ENCODE data around the gene GRP.
"Not testable (repeated sequence)": the region's sequence is repeated elsewhere in the genome, so short reads cannot be mapped to it uniquely, and the experiment has no call there.

Gene GRP

DNA sequence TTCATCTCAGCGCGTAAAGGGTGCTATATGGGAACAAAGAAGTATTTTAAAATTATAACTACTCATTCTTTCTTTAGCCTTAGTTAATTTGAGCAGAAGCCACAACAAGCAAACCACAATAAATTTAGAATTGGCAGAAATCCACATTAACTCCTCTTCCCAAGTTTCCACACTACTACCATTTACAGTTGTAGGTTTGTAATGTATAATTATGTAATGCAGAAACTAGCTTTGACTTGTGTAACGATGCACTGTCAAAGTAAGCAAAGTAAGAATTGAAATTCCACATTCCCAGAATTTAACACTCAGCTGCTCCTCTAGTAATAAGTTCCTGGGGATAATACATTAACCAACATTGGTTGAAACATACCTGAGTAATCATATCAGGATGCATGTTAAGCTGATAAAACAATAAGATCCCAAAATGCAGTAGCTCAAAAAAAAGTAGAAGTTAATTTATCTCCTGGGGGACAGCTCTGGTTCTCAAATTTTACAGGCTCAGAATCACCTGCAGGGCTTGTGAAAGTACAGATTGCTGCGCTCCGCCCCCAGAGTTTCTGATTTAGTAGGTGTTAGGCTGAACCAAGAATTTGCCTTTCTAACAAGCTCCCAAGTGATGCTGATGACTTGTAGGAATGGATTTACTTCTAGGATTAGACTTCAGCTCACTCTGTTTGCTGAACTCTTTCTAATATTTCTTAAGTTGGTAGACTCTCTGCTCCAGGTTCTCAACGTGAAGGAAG is 9.9 kb downstream of the GRP start:
- no peak for DNase-seq

DNA sequence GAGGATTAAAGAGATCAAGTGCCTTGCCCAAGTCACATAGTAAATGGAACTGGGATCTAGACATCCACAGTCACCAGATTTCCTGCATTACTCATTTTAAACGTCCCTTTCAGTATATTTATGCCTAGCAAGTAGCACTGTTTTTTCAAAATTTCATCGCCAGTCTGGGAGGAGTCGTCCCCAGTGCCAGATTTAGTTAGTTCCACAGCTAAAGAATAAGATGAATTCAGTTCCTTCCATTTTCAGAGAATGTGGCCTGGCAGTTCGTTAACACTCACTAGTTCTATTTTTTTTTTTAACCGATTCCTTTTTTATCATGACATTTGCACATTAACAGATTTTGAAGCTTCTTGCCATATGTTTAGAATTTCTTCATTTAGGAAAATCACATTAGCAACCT is 11.2 kb downstream of the GRP start:
- no peak for DNase-seq

DNA sequence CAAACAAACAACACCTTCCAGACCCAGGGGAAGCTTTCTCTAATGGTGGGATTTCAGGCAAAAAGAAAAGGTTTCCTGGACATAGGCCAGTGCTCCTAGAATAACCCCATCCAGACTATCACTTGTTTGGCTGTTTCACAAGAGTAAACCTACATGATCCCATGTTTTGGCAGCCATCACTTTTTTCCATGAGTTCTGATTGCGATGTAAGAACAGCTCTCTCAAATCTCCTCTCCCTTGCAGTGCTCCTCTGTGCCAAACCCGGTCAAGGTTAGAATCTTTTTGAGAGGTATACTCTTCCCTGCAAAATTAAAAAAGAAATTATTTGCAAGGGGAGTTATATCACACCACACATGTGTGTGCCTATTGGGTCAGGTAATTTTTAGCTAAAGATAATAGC is 11.9 kb downstream of the GRP start:
- no peak for DNase-seq

DNA sequence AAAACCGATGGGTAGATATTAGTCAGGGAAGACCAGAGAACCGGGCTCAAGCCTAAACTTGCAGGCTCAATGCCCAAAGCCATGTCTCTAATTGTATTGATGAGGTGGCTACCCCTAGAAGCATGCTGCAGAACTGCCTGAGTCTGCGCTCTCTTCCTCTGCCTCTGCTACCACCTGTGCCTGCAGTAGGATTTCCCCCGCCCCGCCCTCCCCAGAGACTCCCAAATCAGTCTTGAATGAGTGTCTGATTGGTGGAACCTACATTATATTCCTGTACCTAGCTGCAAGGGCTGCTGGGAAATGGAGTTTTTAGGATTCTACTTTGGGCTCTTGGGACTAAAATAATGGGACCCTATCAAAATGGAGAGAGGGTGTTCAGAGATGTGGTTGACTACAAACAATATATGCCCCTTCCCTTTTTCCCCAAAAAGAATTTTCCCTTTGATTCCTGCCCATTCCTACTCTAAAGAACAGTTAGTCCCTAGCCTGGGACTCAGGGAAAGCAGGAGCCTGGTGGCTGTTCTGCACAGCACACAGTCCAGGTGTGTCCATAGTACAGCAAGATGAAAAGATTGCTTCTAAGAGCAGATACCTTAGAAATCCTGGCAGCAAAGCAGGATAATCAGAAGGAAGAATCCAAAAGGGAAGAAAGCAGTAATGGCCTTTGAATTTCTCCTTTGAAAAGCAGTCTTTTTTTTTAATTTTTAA is 12.5 kb downstream of the GRP start:
- no peak for DNase-seq

DNA sequence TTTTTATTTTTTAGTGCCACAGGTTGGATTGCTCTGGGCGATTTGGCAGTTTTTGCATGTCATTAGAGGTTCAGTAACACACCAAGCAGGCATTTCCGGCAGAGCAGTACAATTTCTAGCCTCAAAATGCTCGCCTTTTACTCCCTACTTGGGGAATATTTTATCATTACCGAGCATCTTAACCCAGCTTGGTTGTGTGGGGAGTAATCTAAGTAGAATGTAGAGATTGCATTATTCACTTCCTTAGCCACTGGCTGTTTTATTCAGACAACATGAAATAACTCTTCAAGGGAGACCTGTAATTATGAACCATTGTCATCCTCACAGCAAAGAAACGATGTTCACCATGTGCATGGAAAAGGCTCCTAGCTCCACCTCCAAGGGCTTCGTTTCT is 13.1 kb downstream of the GRP start:
- no peak for DNase-seq

DNA sequence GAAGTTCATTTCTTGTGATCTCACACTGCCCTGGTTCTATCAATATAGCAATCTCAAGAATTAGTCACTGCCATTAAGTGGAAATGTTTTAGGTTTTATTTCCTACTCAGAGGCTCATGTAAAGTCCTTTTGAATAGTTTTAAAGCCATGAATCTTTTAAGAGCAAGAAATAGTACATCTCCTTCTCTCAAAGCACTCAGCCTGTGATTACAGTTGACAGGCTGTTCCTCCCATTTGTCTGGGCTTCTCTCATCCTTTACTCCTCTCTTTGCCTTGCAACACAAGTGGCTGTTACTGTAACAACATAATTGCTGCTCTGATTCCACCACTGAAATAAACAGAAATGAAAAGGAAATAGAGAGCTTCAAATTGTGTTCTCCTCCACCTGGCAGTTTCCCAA is 18.4 kb downstream of the GRP start:
- no peak for DNase-seq

DNA sequence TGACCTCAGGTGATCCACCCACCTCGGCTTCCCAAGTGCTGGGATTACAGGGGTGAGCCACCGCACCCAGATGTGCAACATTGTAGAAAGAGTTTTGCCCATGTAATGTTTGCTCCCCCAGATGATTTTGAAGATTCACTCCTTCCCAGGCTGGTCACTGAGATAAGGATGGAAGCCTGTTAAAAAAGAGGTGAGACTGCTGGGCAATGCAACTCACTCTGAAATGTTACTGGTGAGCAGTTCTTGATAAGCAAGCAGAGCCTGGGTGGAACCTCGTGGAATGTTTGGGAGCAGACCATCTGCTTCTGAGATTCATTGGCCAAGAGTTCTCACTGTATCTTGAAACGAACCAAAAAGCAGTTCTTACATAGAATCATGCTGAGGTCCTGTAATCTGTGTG is 19.7 kb downstream of the GRP start:
- no peak for DNase-seq

DNA sequence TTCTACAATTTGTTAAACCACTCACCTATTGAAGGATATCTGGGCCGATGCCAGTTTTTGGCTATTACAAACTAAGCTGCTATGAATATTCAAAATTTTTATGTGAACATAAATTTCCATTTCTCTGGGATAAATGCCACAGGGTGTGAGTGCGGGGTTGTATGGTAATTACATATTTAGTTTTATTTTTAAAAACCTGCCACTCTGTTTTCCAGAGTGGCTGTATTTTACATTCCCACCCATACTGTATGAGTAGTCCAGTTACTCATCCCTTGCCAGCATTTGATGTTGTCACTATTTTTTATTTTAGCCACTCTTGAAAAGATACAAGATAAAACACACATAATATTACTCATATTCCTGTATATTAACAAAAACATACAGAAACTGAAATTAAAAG is 22.9 kb downstream of the GRP start:
- DNase-seq = no peak

DNA sequence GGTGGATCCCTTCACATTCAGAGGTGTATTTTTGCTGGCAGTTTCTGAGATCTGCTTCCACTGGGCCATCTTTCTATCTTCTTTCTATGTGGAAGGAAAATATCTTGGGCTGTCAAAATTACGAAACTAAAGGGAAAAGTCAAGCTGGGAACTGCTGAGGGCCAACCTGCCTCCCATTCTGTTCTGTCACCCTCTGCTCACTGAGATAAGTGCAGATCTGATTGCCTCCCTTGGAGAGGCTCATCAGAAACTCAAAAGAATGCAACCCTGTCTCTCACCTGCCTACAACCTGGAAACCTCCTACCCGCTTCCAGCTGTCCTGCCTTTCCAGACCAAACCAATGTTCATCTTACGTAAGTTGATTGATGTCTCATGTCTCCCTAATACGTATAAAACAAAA is 26.8 kb downstream of the GRP start:
- DNase-seq = no peak

DNA sequence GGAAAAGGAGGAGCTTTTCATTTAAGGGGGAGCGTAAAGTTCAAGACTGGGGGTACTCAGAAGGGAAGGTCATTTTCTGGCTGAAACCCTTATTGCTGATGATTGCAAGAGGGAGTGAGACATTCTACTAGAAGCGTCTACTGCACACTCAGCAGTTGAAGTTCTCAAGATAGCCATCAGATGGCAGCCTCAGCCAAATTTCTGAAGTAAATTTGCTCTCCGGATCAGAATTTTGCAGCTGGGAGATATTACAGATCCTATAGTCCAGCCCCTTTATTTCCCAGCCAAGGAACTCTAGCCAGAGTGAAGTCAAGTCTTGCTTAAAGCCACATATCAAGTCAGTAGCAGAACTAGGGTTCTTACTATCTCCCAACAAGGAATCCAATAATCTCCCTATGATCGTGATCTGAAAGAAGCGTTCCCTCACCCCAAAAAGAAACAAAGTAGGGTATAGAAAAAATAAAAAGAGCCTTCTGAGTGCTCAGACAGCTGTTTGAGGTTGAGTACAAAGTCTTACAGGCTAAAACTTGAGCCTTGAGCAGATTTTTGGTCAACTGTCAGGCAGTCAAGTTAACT is 29.3 kb downstream of the GRP start:
- peak; percentile 26 for DNase-seq

DNA sequence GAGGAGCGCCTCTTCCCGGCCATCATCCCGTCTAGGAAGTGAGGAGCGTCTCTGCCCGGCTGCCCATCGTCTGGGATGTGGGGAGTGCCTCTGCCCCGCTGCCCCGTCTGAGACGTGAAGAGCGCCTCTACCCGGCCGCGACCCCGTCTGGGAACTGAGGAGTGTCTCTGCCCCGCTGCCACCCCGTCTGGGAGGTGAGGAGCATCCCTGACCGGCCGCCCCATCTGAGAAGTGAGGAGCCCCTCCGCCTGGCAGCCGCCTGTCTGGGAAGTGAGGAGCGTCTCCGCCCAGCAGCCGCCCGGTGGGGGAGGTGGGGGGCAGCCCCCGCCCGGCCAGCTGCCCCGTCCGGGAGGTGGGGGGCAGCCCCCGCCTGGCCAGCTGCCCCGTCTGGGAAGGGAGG is 35.5 kb downstream of the GRP start:
- DNase-seq = not testable (repeated sequence)

DNA sequence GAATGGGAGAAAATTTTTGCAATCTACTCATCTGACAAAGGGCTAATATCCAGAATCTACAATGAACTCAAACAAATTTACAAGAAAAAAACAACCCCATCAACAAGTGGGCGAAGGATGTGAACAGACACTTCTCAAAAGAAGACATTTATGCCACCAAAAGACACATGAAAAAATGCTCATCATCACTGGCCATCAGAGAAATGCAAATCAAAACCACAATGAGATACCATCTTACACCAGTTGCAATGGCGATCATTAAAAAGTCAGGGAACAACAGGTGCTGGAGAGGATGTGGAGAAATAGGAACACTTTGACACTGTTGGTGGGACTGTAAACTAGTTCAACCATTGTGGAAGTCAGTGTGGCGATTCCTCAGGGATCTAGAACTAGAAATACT is 41.9 kb downstream of the GRP start:
- not testable (repeated sequence) for DNase-seq

DNA sequence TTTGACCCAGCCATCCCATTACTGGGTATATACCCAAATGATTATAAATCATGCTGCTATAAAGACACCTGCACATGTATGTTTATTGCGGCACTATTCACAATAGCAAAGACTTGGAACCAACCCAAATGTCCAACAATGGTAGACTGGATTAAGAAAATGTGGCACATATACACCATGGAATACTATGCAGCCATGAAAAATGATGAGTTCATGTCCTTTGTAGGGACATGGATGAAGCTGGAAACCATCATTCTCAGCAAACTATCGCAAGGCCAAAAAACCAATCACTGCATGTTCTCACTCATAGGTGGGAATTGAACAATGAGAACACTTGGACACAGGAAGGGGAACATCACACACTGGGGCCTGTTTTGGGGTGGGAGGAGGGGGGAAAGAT is 42.3 kb downstream of the GRP start:
- not testable (repeated sequence) for DNase-seq

DNA sequence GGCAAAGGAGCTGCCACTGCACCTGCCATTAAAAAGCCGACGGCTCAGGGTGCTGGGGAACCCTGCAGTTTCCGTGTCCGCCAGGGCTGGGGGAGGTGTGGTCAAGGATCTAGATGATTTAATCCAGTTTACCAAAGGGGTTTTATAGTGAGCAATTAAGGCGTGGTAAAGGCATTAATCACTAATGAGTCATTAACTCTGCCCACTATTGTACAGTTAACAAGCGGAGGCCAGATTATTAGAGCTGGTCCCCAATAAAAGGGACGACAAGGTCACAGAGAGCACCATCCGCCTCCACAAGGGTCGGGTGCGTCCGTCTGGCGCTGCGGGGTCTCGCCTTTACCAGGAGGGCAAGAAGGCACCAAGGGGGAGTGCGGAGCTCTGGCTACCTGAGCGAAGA is 43.7 kb downstream of the GRP start:
- no peak for DNase-seq

DNA sequence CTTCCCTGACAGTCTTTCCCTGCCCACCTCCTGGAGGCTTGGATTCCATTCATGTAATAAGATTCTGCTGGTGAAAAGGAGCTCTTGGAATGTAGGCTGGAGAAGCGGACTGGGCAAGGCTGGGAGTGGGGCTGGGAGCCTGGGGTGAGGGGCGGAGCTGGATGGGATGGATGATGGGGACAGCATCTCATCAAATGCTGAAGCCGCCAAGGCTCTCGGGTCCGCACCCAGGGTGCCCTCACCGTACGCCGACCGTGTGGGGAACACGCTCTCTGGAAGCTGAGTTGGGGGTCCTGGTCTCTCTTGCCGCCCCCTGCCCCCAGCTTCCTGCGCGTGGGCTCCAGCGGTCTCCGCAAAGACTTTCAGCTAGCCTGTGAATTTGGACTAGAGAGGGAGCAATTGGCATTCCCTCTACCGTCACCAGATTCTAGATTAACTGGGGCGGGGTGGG is 44.2 kb downstream of the GRP start:
- no peak for DNase-seq

DNA sequence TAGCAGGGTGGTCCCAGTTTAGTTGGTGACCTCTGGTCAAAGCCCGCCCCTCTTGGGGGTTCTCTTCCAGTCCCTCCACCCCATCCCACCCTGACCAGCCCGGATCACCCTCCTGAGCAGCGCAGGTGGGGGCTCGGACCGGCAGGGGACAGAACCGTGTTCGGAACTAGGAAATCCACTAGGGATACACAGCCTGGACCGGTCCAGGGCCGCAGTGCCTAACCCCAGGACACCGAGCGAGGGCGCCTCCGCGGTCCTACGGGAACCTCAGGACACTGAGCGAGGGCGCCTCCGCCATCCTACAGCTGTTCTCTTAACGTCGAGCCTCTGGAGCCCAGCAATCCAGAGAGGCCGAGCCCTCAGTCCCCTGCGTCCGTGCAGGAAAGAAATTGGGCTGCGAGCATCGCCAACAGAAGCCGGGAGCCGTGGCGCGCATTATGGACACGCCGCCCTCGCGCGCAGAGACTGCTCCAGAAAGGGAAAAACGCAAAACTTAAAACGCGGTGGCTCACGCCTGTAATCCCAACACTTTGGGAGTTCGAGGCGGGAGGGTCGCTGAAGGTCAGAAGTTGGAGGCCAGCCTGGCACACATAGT is 44.8 kb downstream of the GRP start:
- DNase-seq = no peak

DNA sequence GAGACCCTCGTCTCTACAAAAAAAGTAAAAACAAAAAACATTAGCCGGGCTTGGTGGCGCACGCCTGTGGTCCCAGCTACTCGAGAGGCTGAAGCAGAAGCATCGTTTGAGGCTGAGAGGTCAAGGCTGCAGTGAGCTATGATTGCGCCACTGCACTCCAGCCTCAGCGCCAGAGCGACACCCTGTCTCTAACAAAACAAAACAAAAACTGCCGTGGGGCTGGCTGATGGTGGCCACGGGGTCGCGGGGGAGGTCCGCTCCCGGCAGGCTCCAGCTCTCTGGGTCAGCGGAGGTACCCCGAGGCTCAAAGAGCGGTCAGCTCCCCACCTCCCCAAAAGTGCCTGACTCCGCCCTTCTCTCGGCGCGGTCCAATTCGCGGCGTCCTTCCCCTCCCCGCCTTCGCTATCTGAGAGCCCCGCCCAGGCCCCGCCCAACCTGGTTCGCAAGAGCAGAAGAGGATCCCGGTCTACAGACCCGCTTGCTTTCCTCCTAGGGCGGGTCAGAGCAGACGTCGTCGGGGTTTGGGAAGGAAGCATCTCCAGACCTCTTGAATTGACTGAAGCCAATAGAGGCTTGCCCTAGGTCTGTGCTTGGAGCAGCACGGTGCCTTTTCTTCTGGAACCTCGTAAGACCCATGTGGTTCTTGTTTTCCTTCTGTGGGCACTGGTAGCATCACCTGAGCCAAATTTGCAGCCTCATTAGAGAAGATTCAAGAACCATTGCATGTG is 45.5 kb downstream of the GRP start:
- no peak for DNase-seq

DNA sequence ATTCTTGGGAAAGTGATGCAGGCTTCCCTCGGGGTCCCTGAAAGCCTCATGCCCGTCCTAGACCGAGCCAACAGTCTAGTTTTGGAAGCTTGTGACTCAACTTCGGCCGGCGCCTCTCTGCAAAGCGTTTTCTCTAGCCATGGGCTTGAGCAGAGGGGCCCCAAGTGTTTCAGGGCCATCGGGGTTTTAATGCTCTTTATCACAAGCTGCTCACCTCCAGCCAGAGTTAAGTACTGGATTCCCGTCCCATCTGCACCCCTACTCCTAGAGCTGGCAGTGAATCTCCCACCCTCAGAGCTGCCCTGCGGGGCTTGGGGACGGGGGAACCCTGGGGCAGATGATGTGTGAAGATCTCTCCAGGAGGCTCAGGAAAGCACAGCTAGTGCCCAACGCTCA is 46.0 kb downstream of the GRP start:
- no peak for DNase-seq

DNA sequence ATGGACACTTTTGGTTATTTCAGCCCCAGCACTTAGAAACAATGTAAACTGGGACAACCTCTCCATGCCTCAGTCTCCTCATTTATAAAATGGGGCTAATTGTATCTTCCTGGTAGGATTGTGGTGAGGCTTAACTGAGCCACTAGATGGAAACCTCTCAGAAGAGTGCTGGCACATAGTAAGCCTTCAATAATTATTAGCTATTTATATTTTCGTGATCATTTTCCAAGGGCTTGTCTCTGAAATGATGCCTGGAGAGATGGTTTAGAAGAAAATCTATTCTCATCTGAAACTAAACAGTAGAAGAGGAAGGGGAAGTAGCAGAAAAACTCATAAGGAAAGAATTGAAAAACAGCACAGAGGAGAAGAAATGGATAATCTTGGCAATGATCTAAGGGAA is 46.5 kb downstream of the GRP start:
- no peak for DNase-seq

DNA sequence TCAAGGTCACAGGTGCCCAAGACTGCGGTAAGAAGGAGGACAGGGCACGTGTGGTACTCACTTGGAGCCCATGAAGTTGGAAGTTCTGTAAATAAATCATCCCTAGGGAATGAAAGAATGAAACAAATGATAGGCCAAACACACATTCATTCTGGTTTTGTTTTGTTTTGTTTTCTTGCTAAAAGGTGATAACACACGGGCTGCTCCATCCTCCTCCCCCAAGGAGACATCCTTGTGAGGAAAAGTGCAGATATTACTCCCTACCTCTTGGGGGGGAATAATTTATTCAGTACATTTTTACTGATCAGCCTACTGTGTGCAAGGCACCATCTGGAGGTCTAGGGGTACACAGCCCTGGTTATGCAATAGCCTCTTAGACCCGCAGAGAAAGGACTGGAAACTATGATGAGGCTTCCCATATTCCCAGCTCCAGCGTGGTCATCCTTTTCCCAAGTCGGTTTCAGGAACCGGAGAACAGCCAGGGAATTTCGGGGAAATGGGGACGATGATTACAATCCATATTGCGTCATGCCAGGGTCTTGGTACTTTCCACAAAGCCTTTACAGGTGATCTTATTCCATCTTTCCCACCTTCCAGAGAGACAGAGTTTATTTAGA is 47.0 kb downstream of the GRP start:
- DNase-seq = no peak

DNA sequence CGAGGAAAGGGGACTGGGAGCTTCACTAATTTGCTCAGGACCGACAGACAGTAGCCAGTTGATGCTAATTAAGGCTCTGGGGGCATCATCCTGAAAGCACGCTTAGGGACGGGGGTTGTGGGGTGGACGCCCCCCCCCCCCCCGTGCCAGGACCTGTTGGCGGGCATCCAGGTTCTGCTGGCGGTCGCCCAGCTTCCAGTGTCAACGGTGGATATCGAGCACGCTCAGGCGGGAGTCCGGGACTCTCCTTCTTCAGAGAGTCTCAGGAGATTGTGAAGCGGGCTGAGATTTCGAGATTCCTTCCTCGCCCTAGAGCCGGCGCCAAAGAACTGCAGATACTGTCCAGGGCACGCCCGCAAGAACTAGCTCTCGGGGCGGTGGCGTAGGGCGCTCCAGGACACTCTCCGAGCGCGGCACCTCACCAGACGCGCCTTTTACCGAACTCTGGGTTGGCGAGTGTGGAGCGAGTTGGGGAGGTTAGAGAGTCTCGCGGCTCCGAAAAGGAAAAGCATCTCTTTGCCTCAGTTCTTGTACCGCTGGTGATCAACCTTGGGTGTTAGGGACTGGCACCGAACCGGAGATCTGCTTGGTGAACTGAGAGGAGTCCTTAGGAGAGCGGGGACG is 47.7 kb downstream of the GRP start:
- no peak for DNase-seq

DNA sequence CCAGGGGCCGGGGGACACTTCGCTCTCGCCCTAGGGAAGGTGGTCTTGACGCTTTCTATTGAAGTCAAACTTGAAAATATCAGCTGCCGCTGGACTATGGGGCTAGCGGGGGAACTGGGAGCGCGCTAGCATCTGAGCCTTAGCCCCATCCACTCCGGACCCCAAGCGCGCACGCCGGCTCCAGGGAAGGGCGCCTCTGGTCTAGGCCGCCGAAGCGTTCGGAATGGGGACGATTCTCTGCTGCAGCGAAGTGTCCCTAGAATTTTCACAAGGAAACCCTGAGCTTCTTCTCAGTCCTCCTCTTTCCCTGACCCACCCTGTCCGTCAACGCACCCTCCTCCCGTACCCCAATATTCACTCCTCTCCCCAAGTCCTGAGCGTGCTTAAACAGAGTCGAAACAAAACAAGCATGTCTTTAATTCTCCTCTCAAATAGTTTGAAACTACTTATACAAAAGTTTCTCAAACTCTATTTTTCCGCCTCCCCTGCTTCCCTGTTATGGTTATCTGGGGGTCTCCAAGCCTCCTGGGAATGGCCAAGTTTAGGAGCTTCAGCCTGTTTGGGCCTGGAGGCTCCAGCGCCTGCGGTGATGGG is 48.3 kb downstream of the GRP start:
- DNase-seq = no peak

Measured in activated naive CD4-positive, alpha-beta T cell treated with Interleukin-2 at 50 U/mL for 16 hours (primary cell).